K562 (cell line): Measurements from ENCODE around the gene ABHD16A. TPM values are rescaled to one million over a fixed set of nuclear protein-coding genes. Genes with fewer than 3 reads are reported as not detected.

Experiments used
- COPS2 ChIP-seq: fragments of 450-650 bp; conservative IDR thresholded peaks from 2 replicates; pipeline ENCODE4 v1.6.1; 2016; ENCODE audit warnings: mild to moderate bottlenecking, moderate library complexity
- CREB3L1 ChIP-seq: fragments of 450-650 bp; IDR thresholded peaks from 2 replicates; pipeline ENCODE4 v1.6.1; 2014; ENCODE audit warnings: low read depth, mild to moderate bottlenecking, moderate library complexity, borderline replicate concordance
- CTBP1 ChIP-seq: fragments of 450-650 bp; IDR thresholded peaks from 2 replicates; pipeline ENCODE4 v1.6.1; 2016; ENCODE audit warnings: borderline replicate concordance
- HDAC1 ChIP-seq, 2 experiments: fragments of 450-650 bp; IDR thresholded peaks; 2 replicates each; pipeline ENCODE4 v1.6.1; 2016 to 2017; ENCODE audit warnings: inconsistent platforms in 1 of 2, mild to moderate bottlenecking in 1 of 2, moderate library complexity in 1 of 2
- JUNB ChIP-seq: fragments of 450-650 bp; formaldehyde crosslinking; conservative IDR thresholded peaks from 2 replicates; pipeline ENCODE4 v1.4.0; 2020; ENCODE audit warnings: mild to moderate bottlenecking
- PRPF4 ChIP-seq: fragments of 200-400 bp; formaldehyde crosslinking; IDR thresholded peaks from one replicate; pipeline ENCODE4 v1.6.1; 2017; ENCODE audit warnings: low read length, low read depth, mild to moderate bottlenecking; ENCODE audit not compliant: insufficient read depth, poor library complexity, severe bottlenecking
- RBM22 ChIP-seq: fragments of 200-400 bp; formaldehyde crosslinking; IDR thresholded peaks from 2 replicates; pipeline ENCODE4 v1.6.1; 2018; ENCODE audit warnings: low read length, low read depth; ENCODE audit not compliant: poor library complexity, severe bottlenecking
- SRSF7 ChIP-seq: fragments of 200-400 bp; formaldehyde crosslinking; optimal IDR thresholded peaks from 2 replicates; pipeline ENCODE3; 2017; ENCODE audit warnings: mild to moderate bottlenecking, low read depth, low read length
- TFAP4 ChIP-seq: sonication (generic); formaldehyde crosslinking; IDR thresholded peaks from 2 replicates; pipeline ENCODE4 v1.8.0; 2022; ENCODE audit warnings: missing genetic modification reagents, mild to moderate bottlenecking, moderate library complexity, borderline replicate concordance
- THRB ChIP-seq: fragments of 450-650 bp; formaldehyde crosslinking; conservative IDR thresholded peaks from 2 replicates; pipeline ENCODE4 v1.4.0; 2022; ENCODE audit warnings: mild to moderate bottlenecking, missing genetic modification characterization
- ZNF134 ChIP-seq: fragments of 250-450 bp; sonication (Bioruptor Pico); conservative IDR thresholded peaks from 2 replicates; pipeline ENCODE4 v1.4.0; 2020
- ZNF77 ChIP-seq: fragments of 250-450 bp; sonication (Bioruptor Pico); IDR thresholded peaks from 2 replicates; pipeline ENCODE4 v1.5.0; 2020
- polyA plus RNA-seq, 8 experiments: library from polyadenylated mRNA; depleted of rRNA in 4 of 8; stranded (reverse) in 5 of 8; unstranded in 3 of 8; fragments of >200 nt; fragmentation: Nextera tagmentation in 2 of 8; fragmentation: Illumina TruSeq in 1 of 8; extraction: Ambion mirVana in 2 of 8; extraction: Trizol in 1 of 8; gene quantifications; 2 replicates each; pipeline versions ENCODE4 v1.2.1 to v1.2.3, GENCODE V29; 2011 to 2014; ENCODE audit warnings: inconsistent platforms in 1 of 8, missing spikeins in 1 of 8
- total RNA-seq, 7 experiments: library from RNA; depleted of rRNA in 6 of 7; stranded (reverse); fragments of >200 nt in 6 of 7; fragmentation: Illumina TruSeq in 2 of 7; extraction: Trizol in 2 of 7; gene quantifications; 2 replicates each; pipeline versions ENCODE4 v1.2.1 to v1.2.3, GENCODE V29; 2011 to 2021; ENCODE audit warnings: low replicate concordance in 1 of 7
- TF ChIP-seq, protein P1 (sequence below): fragments of 150-350 bp; IDR thresholded peaks from 2 replicates; pipeline ENCODE4 v1.6.1; 2014; ENCODE audit warnings: low read depth, mild to moderate bottlenecking, low read length, borderline replicate concordance
- TF ChIP-seq, protein P2 (sequence below), 3 experiments: fragments of 200-800 bp in 1 of 3; sonication (Bioruptor generic) in 1 of 3; sonication (generic) in 1 of 3; formaldehyde crosslinking in 1 of 3; IDR thresholded peaks; 2 replicates each; pipeline versions ENCODE4 v1.6.1 to v1.8.0; 2016 to 2022; ENCODE audit warnings: mild to moderate bottlenecking in 2 of 3, missing compliant biosample characterization in 2 of 3, missing genetic modification characterization in 2 of 3, missing genetic modification reagents in 1 of 3
- TF ChIP-seq, protein P3 (sequence below): sonication (generic); formaldehyde crosslinking; IDR thresholded peaks from 2 replicates; pipeline ENCODE4 v1.8.0; 2022; ENCODE audit warnings: mild to moderate bottlenecking, missing genetic modification reagents

The ABHD16A gene
- total and polyA plus RNA-seq, 9 of the 15 experiments (the other 6 are each of a cell fraction or from before 2014, with no cell fraction given) = 25.8 to 120 (median 81.6) TPM

GRCh38 chr6:31727717-31728671 lies 24.9 kb upstream of the ABHD16A start (continued):
- TF ChIP-seq, protein P1, sequence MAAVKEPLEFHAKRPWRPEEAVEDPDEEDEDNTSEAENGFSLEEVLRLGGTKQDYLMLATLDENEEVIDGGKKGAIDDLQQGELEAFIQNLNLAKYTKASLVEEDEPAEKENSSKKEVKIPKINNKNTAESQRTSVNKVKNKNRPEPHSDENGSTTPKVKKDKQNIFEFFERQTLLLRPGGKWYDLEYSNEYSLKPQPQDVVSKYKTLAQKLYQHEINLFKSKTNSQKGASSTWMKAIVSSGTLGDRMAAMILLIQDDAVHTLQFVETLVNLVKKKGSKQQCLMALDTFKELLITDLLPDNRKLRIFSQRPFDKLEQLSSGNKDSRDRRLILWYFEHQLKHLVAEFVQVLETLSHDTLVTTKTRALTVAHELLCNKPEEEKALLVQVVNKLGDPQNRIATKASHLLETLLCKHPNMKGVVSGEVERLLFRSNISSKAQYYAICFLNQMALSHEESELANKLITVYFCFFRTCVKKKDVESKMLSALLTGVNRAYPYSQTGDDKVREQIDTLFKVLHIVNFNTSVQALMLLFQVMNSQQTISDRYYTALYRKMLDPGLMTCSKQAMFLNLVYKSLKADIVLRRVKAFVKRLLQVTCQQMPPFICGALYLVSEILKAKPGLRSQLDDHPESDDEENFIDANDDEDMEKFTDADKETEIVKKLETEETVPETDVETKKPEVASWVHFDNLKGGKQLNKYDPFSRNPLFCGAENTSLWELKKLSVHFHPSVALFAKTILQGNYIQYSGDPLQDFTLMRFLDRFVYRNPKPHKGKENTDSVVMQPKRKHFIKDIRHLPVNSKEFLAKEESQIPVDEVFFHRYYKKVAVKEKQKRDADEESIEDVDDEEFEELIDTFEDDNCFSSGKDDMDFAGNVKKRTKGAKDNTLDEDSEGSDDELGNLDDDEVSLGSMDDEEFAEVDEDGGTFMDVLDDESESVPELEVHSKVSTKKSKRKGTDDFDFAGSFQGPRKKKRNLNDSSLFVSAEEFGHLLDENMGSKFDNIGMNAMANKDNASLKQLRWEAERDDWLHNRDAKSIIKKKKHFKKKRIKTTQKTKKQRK = no peak
- TF ChIP-seq TFAP4 (CRISPR knock-in tag) = no peak
- peak; percentile 66; the same call in 1 of the 2 replicates for TF ChIP-seq THRB
- no peak for TF ChIP-seq ZNF77
- no peak for TF ChIP-seq SRSF7
- TF ChIP-seq, protein P2, sequence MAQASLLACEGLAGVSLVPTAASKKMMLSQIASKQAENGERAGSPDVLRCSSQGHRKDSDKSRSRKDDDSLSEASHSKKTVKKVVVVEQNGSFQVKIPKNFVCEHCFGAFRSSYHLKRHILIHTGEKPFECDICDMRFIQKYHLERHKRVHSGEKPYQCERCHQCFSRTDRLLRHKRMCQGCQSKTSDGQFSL (CRISPR knock-in tag; IDR thresholded peaks at IDR 0.05) = 0 out of 2 replicates have a peak, but pooled peaks have one; percentile 67
- TF ChIP-seq, protein P2 (tag; IDR thresholded peaks at IDR 0.05) = no peak
- TF ChIP-seq, protein P3, sequence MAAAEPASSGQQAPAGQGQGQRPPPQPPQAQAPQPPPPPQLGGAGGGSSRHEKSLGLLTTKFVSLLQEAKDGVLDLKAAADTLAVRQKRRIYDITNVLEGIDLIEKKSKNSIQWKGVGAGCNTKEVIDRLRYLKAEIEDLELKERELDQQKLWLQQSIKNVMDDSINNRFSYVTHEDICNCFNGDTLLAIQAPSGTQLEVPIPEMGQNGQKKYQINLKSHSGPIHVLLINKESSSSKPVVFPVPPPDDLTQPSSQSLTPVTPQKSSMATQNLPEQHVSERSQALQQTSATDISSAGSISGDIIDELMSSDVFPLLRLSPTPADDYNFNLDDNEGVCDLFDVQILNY = peak; percentile 15; the same call in 1 of the 2 replicates
- no peak for TF ChIP-seq CREB3L1
- no peak for TF ChIP-seq PRPF4
- no peak for TF ChIP-seq JUNB (CRISPR knock-in tag)
- TF ChIP-seq HDAC1 (IDR thresholded peaks at IDR 0.05) = peak in 1 of 2 experiments; percentile 6; a peak in 1 of 4 replicates
- TF ChIP-seq COPS2 = no peak
- TF ChIP-seq CTBP1 = 0 out of 2 replicates have a peak, but pooled peaks have one; percentile 9
- peak; percentile 87 for TF ChIP-seq RBM22
- no peak for TF ChIP-seq ZNF134 (CRISPR knock-in tag)
